HEK293 (cell line): ENCODE measurements around the gene CELSR1.

Experiments
- AEBP2 ChIP-seq: fragments of 450-650 bp; formaldehyde crosslinking; IDR thresholded peaks from 2 replicates; pipeline ENCODE4 v1.5.1; 2016; ENCODE audit warnings: missing biosample characterization, missing genetic modification characterization, borderline replicate concordance
- CTCF ChIP-seq: fragments of 450-650 bp; formaldehyde crosslinking; IDR thresholded peaks from 2 replicates; pipeline ENCODE4 v1.5.1; 2016; ENCODE audit warnings: missing biosample characterization, missing genetic modification characterization
- KLF9 ChIP-seq: fragments of 450-650 bp; formaldehyde crosslinking; IDR thresholded peaks from 2 replicates; pipeline ENCODE4 v1.5.1; 2016; ENCODE audit warnings: missing biosample characterization, missing genetic modification characterization, low read depth
- ZBTB11 ChIP-seq: fragments of 450-650 bp; formaldehyde crosslinking; conservative IDR thresholded peaks from 2 replicates; pipeline ENCODE4 v1.5.1; 2016; ENCODE audit warnings: low read depth, missing biosample characterization, missing genetic modification characterization
- ZBTB21 ChIP-seq: fragments of 450-650 bp; formaldehyde crosslinking; IDR thresholded peaks from 2 replicates; pipeline ENCODE4 v1.5.1; 2017; ENCODE audit warnings: missing biosample characterization, missing genetic modification characterization
- ZFHX2 ChIP-seq: fragments of 450-650 bp; formaldehyde crosslinking; conservative IDR thresholded peaks from 2 replicates; pipeline ENCODE4 v1.5.1; 2016; ENCODE audit warnings: missing biosample characterization, missing genetic modification characterization
- ZNF433 ChIP-seq: fragments of 450-650 bp; formaldehyde crosslinking; IDR thresholded peaks from 2 replicates; pipeline ENCODE4 v1.5.1; 2016; ENCODE audit warnings: missing biosample characterization, missing genetic modification characterization, low read depth
- ZNF48 ChIP-seq: fragments of 450-650 bp; formaldehyde crosslinking; IDR thresholded peaks from 2 replicates; pipeline ENCODE4 v1.5.1; 2016; ENCODE audit warnings: missing biosample characterization, missing genetic modification characterization
- ZNF654 ChIP-seq: fragments of 450-650 bp; formaldehyde crosslinking; IDR thresholded peaks from 2 replicates; pipeline ENCODE4 v1.5.1; 2016; ENCODE audit warnings: low read depth, missing biosample characterization, missing genetic modification characterization
- ZNF692 ChIP-seq: fragments of 450-650 bp; formaldehyde crosslinking; IDR thresholded peaks from 2 replicates; pipeline ENCODE4 v1.5.1; 2016; ENCODE audit warnings: missing biosample characterization, missing genetic modification characterization

- TF ChIP-seq CTCF (tag by site-specific recombination) = no peak
- TF ChIP-seq ZNF654 = no peak
- TF ChIP-seq ZBTB11 (tag by site-specific recombination) = no peak
- TF ChIP-seq ZFHX2 (tag by site-specific recombination) = no peak
- TF ChIP-seq ZBTB21 (tag by site-specific recombination) = no peak
- TF ChIP-seq ZNF48 (tag by site-specific recombination) = no peak
- no peak for TF ChIP-seq ZNF692 (tag by site-specific recombination)
- no peak for TF ChIP-seq ZNF433
- TF ChIP-seq KLF9 (tag by site-specific recombination) = no peak
- TF ChIP-seq AEBP2 (tag by site-specific recombination) = no peak
Measured at GRCh38 chr22:46507451-46508425, 29.7 kb downstream of the CELSR1 start.
